Epithelial cell of proximal tubule (primary cell): ENCODE results near the gene SERPINA4. TPM values are rescaled to one million over a fixed set of nuclear protein-coding genes. Genes with fewer than 3 reads are reported as not detected.

Experiments
- DNase-seq: peaks from one replicate; pipeline ENCODE4 v3.0.0-alpha.2; 2011; ENCODE audit warnings: low read depth
- H3K4me3 ChIP-seq: 2 replicates; pipeline ENCODE4 v1.5.1; 2011; ENCODE audit warnings: low read depth, mild to moderate bottlenecking, low read length
- CTCF ChIP-seq: conservative IDR thresholded peaks from 2 replicates; pipeline ENCODE4 v1.5.1; 2012; ENCODE audit warnings: low read depth, mild to moderate bottlenecking, low read length
- total RNA-seq: library from RNA; depleted of rRNA; stranded (reverse); fragments of >200 nt; gene quantifications from 2 replicates; pipeline ENCODE4 v1.2.3, GENCODE V29; 2015

Gene SERPINA4
- total RNA-seq, 1 donor from 2014 or later: not detected

- no peak overlapping the region for H3K4me3 ChIP-seq
- no peak for DNase-seq
- no peak for TF ChIP-seq CTCF
These were observed 6.9 kb downstream of the SERPINA4 start for GRCh38 chr14:94568186-94568585.

DNA sequence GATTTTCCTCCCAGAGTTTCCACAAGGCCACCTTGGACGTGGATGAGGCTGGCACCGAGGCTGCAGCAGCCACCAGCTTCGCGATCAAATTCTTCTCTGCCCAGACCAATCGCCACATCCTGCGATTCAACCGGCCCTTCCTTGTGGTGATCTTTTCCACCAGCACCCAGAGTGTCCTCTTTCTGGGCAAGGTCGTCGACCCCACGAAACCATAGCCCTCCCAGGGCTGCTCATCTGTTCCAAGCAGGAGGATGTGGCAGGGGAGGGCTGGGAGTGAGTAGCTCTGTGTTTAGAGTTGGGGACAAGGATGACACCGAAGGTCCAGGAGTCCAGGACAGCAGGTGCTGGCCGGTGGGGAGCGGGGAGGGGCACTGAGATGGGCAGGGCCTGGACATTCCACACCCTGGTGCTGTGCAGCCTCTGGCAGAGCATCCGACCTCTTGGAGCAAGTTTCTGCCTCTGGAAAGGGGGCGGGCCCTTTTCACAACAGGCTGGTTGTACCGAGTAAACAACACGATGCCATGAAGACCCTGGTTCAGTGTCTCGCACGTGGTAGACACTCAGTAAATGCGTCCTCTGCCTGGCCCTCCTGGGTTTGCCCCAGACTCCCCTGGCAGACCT is 8.2 kb downstream of the SERPINA4 start:
- no peak for TF ChIP-seq CTCF
- DNase-seq: no peak
- no peak overlapping the region for H3K4me3 ChIP-seq

- TF ChIP-seq CTCF: no peak
- no peak overlapping the region for H3K4me3 ChIP-seq
- DNase-seq: no peak
These were observed 8.8 kb downstream of the SERPINA4 start for GRCh38 chr14:94570002-94570400.

DNA sequence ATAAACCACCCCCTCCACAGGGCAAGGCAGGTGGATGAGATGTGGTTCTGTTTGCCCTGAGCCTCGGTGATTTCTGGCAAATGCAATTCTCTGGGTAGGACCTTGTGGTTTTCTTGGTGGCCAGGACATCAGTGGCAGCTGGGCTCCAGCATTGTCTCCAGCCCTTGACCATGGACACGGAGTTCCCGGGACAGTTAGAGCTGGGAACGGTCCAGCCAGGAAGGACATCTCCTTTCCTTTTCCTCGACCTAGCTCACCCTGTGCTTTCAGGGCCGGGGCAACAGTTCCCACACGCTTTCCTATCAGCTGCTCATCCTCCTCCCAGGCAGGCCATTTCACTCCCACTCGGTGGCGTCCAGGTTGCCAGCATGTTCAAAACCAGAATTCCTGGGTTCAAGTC is 9.2 kb downstream of the SERPINA4 start:
- H3K4me3 ChIP-seq: no peak overlapping the region
- DNase-seq: no peak
- no peak for TF ChIP-seq CTCF

DNA sequence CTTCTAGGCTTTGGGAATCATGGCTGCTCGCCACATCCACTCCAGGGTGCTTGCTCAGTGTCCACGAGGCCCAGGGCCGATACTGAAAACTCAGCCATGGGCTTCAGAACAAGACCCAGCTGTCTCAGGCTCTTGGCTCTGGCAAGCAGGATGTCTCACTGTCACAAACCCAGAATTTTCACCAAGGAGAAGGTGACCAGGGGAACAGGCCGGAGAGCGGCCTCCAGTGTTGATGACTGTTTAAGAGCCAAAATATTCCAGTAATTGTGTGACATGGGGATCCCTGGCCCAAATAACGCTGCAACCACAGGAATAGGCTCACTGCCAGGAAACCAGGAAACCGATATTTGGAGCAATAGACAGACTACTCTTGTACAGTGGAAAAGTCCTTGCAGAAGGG is 10.2 kb downstream of the SERPINA4 start:
- no peak overlapping the region for H3K4me3 ChIP-seq

GRCh38 chr14:94571950-94572349 is 10.7 kb downstream of the SERPINA4 start:
- peak; percentile 35 for DNase-seq
- H3K4me3 ChIP-seq: no peak overlapping the region
- no peak for TF ChIP-seq CTCF

More for the DNA sequence above, 10.2 kb downstream of the SERPINA4 start:
- DNase-seq: no peak
- TF ChIP-seq CTCF: no peak

DNA sequence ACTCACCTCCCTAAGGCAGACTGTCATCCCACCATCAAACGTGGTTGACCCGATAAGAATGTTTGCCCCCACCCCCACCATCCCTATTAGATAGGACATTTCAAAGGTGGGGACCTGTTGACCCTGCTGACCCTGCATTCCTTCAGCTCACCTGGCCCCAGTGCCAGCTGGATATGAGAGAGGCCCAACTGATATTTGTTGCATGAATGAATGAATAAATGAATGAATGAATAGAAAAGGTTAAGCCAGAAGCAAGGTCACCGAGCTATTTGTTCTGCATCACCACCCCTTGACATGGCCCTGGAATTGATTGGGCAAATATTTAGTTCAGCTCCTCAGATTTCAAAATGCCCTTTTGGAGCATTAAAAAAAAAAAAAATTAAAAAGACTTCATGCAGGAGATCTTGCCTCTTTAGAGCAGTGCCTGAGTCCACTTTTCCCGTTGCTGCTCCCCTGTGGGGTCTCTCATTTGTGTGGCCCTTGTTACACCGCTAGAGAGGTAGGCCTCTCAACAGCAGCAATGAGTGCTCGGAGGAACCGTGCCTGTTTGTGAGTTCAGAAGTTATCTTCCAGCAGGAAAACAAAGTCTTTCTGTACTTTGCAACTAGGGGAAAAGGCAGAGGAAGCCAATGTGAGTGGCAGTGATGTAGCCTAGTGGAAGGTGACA is 11.5 kb downstream of the SERPINA4 start:
- no peak for DNase-seq
- no peak overlapping the region for H3K4me3 ChIP-seq
- no peak for TF ChIP-seq CTCF
